Endothelial cell of umbilical vein (primary cell): ENCODE data around the gene CD38.

Experiments
- EZH2 ChIP-seq: IDR thresholded peaks from 2 replicates; pipeline ENCODE4 v1.6.1; 2012; ENCODE audit warnings: borderline replicate concordance, low read depth, mild to moderate bottlenecking, moderate library complexity, low read length, inconsistent platforms; ENCODE audit not compliant: severe bottlenecking
- FOS ChIP-seq: IDR thresholded peaks from 2 replicates; pipeline ENCODE4 v1.6.1; 2011; ENCODE audit warnings: mild to moderate bottlenecking, low read length, moderate library complexity, borderline replicate concordance; ENCODE audit not compliant: insufficient read depth
- POLR2A ChIP-seq: IDR thresholded peaks from 2 replicates; pipeline ENCODE4 v1.6.1; 2012; ENCODE audit warnings: low read depth, mild to moderate bottlenecking, control low read depth, low read length
- POLR2AphosphoS5 ChIP-seq: IDR thresholded peaks from 2 replicates; pipeline ENCODE4 v1.6.1; 2012; ENCODE audit warnings: low read depth, mild to moderate bottlenecking, control low read depth, low read length, moderate library complexity; ENCODE audit not compliant: insufficient read depth
- TF ChIP-seq, protein P1 (sequence below), 2 donors: IDR thresholded peaks; 1 replicate in 1 of 2; 2 replicates in 1 of 2; pipeline ENCODE4 v1.5.1; 2011; ENCODE audit warnings: low read length in 2 of 2, mild to moderate bottlenecking in 2 of 2, moderate library complexity in 2 of 2, control low read depth in 1 of 2, inconsistent platforms in 1 of 2, low read depth in 1 of 2; ENCODE audit not compliant: insufficient read depth in 1 of 2; ENCODE audit errors: extremely low read depth in 1 of 2
- TF ChIP-seq, protein P2 (sequence below): IDR thresholded peaks from 2 replicates; pipeline ENCODE4 v1.6.1; 2011; ENCODE audit not compliant: insufficient read depth, insufficient read length

DNA sequence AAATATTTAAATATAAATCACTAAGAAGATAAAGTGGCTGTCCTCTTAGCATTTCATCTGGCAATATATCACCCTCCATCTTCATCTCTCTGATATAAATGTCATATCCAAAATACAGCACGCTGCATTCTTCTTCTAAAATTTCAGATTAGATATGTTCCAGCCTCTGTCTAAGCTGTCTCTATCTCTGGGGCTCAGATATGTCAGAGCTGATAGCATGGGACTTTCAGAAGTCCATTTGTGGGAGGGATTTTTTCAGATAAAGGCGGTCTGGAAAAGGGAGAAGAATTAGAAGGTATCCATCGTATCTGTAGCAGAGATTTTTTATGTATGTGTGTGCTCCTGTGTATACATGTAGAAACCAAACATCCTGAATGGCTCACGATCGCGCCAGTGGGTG is 25.0 kb upstream of the CD38 start:
- TF ChIP-seq, protein P1, sequence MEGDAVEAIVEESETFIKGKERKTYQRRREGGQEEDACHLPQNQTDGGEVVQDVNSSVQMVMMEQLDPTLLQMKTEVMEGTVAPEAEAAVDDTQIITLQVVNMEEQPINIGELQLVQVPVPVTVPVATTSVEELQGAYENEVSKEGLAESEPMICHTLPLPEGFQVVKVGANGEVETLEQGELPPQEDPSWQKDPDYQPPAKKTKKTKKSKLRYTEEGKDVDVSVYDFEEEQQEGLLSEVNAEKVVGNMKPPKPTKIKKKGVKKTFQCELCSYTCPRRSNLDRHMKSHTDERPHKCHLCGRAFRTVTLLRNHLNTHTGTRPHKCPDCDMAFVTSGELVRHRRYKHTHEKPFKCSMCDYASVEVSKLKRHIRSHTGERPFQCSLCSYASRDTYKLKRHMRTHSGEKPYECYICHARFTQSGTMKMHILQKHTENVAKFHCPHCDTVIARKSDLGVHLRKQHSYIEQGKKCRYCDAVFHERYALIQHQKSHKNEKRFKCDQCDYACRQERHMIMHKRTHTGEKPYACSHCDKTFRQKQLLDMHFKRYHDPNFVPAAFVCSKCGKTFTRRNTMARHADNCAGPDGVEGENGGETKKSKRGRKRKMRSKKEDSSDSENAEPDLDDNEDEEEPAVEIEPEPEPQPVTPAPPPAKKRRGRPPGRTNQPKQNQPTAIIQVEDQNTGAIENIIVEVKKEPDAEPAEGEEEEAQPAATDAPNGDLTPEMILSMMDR (IDR thresholded peaks at IDR 0.05; ENCODE audit: extremely low read depth in 1 of 2, insufficient read depth in 1 of 2, low read depth in 1 of 2, low read length in 2 of 2): no peak
- TF ChIP-seq POLR2AphosphoS5 (no peak), FOS (no peak), EZH2 (no peak), POLR2A (no peak)
- TF ChIP-seq, protein P2, sequence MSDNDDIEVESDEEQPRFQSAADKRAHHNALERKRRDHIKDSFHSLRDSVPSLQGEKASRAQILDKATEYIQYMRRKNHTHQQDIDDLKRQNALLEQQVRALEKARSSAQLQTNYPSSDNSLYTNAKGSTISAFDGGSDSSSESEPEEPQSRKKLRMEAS: no peak
